ENCODE results near the gene CCDC85B. TPM values are rescaled to one million over a fixed set of nuclear protein-coding genes. Genes with fewer than 3 reads are reported as not detected.

CCDC85B gene
- total and polyA plus RNA-seq, 2 of the 8 experiments (the other 6 are each of a cell fraction or from before 2014, with no cell fraction given) = 19.8 to 30.8 TPM

DNA sequence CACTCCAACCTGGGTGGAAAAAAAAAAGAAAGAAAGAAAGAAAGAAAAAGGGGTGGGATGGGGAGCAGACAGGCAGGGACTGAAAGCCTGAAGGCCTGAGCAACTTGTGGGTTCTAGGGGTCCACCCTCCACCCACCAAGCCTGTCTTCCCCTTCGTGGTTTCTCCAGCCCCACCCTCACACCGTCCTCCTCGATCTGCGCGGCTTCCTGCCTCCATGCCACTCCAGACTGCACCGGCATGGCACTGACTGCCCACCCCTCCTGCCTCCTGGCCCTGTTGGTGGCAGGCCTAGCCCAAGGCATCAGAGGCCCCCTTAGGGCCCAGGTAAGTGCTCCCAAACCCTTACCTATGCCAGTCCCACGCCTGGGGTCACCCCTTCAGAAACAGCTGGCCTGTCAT lies 10.9 kb upstream of the CCDC85B start, which contains the start of gene CTSW:
Gene CTSW (plus strand): TSS at position 221 of the 400 bp plus-strand sequence. CDS start 18 bp downstream, at position 239.
- no peak within 1 kb of the TSS for H3K27ac ChIP-seq (ENCODE audit: low read depth, low read length)
- no peak within 1 kb of the TSS for H3K23ac ChIP-seq (ENCODE audit: insufficient read length)
- no peak within 1 kb of the TSS for H3K56ac ChIP-seq (replicated peaks; ENCODE audit: insufficient read length, low read depth, low read length)
- peaks cover 5 to 16% (median 12%) of the 10 kb centered on the region in 4 experiments; a peak in 7 of 8 replicates for H3K36me3 ChIP-seq (ENCODE audit: control insufficient read depth in 2 of 4, insufficient read depth in 4 of 4, low read length in 3 of 4)
- no peak within 1 kb of the TSS for H3K4ac ChIP-seq (replicated peaks; ENCODE audit: insufficient read length, low read depth, low read length)
- TF ChIP-seq CEBPB (IDR thresholded peaks at IDR 0.05; ENCODE audit: low read depth, low read length) = no peak
- no peak for TF ChIP-seq CBX5 (IDR thresholded peaks at IDR 0.05; ENCODE audit: low read depth, low read length)
- TF ChIP-seq JUND (IDR thresholded peaks at IDR 0.05; ENCODE audit: low read length) = no peak
- no peak for TF ChIP-seq EGR1 (IDR thresholded peaks at IDR 0.05; ENCODE audit: borderline replicate concordance, low read depth, low read length)
- no peak for TF ChIP-seq ZNF274 (IDR thresholded peaks at IDR 0.05; ENCODE audit: borderline replicate concordance, extremely low read depth, low read length)
- TF ChIP-seq CBX8 (IDR thresholded peaks at IDR 0.05; ENCODE audit: borderline replicate concordance, low read depth, low read length) = no peak
- no peak for TF ChIP-seq POLR2A (IDR thresholded peaks at IDR 0.05; ENCODE audit: control extremely low read depth in 1 of 2, low read depth in 2 of 2, low read length in 2 of 2)
- TF ChIP-seq GABPA (IDR thresholded peaks at IDR 0.05; ENCODE audit: borderline replicate concordance, insufficient read depth, low read length) = no peak
- no peak for TF ChIP-seq YY1 (IDR thresholded peaks at IDR 0.05; ENCODE audit: low read depth, low read length)
- no peak for TF ChIP-seq BCL11A (IDR thresholded peaks at IDR 0.05; ENCODE audit: low read depth in 2 of 2, low read length in 2 of 2)
- no peak for TF ChIP-seq EP300 (IDR thresholded peaks at IDR 0.05; ENCODE audit: borderline replicate concordance in 1 of 2, low read depth in 2 of 2, low read length in 2 of 2)
- no peak for TF ChIP-seq SIRT6 (IDR thresholded peaks at IDR 0.05; ENCODE audit: low read length)
- no peak for TF ChIP-seq KDM1A (IDR thresholded peaks at IDR 0.05; ENCODE audit: borderline replicate concordance, low read length)
- no peak for TF ChIP-seq TEAD4 (IDR thresholded peaks at IDR 0.05; ENCODE audit: low read depth, low read length)
- TF ChIP-seq CHD1 (IDR thresholded peaks at IDR 0.05; ENCODE audit: low read depth, low read length) = no peak
- H4K5ac ChIP-seq (ENCODE audit: insufficient read length, low read depth, low read length) = no peak within 1 kb of the TSS
- ChIA-PET POLR2A (ENCODE audit: partially characterized antibody) (interaction anchor here (0.7 to 39.7 kb wide), 6 partner anchors 21 to 241 kb away, joined by 3 to 1071 read pairs (median 4); partner anchors contain the start of genes C11orf68, CFL1, EFEMP2 and MUS81), CTCF (ENCODE audit: partially characterized antibody) (interaction anchor here (0.9 to 19.6 kb wide), 7 partner anchors 8 to 143 kb away, joined by 3 to 283 read pairs (median 15); partner anchors contain the start of genes FIBP and MUS81)
- DNase-seq (ENCODE audit: low read depth in 1 of 2, low spot score in 2 of 2) (no peak), FAIRE-seq (no peak)
- no peak within 1 kb of the TSS for H2AK5ac ChIP-seq (ENCODE audit: low read depth, low read length)
- H2AFZ ChIP-seq (ENCODE audit: low read length) = no peak within 1 kb of the TSS
- H3K79me1 ChIP-seq (ENCODE audit: low read depth, low read length) = no peaks in the 10 kb centered on the region
- H2BK12ac ChIP-seq (ENCODE audit: low read depth, low read length) = no peak within 1 kb of the TSS
- no peak within 1 kb of the TSS for H3K9ac ChIP-seq (replicated peaks in 1 of 4; ENCODE audit: extremely low read depth in 1 of 4, low read depth in 3 of 4, low read length in 3 of 4)
- H3K4me2 ChIP-seq (ENCODE audit: insufficient read depth in 1 of 2, low read depth in 2 of 2, low read length in 2 of 2) = no peak within 1 kb of the TSS
- no peak within 1 kb of the TSS for H2BK15ac ChIP-seq (ENCODE audit: low read length)
- no peak within 1 kb of the TSS for H4K8ac ChIP-seq (ENCODE audit: extremely low read depth, insufficient read depth, low read length)
- H3K4me3 ChIP-seq (ENCODE audit: extremely low read depth in 1 of 4, insufficient read depth in 2 of 4, low read depth in 3 of 4, low read length in 4 of 4) = no peak within 1 kb of the TSS
- peaks cover 0 to 3% (median 0%) of the 10 kb centered on the region in 4 experiments; a peak in 1 of 7 replicates for H3K27me3 ChIP-seq (replicated peaks in 1 of 4; ENCODE audit: control insufficient read depth in 3 of 4, extremely low read depth in 1 of 4, insufficient read depth in 3 of 4, low read length in 3 of 4)
- 91% methylated on average over 7 of the region's 7 CpGs; no CpG with 5 or more reads in 1 of the 2 experiments for WGBS, 2 experiments (ENCODE audit: extremely low coverage in 1 of 2, insufficient coverage in 1 of 2, insufficient read length in 1 of 2, insufficient replicate concordance in 2 of 2, low coverage in 1 of 2, low lambda C conversion rate in 2 of 2, missing lambda C conversion rate in 1 of 2)
- no peaks in the 10 kb centered on the region for H3K79me2 ChIP-seq (ENCODE audit: control insufficient read depth in 1 of 2, insufficient read depth in 2 of 2, low read length in 2 of 2)
- H2BK5ac ChIP-seq (ENCODE audit: low read depth, low read length) = no peak within 1 kb of the TSS
- H2BK20ac ChIP-seq (ENCODE audit: low read length) = no peak within 1 kb of the TSS
- no peaks in the 10 kb centered on the region for H3K23me2 ChIP-seq (ENCODE audit: low read depth, low read length)
- H3K4me1 ChIP-seq (replicated peaks in 1 of 4; ENCODE audit: control insufficient read depth in 3 of 4, insufficient read depth in 4 of 4, low read length in 3 of 4) = peaks cover 0 to 2% (median 0%) of the 10 kb centered on the region in 4 experiments; a peak in 1 of 7 replicates
- H4K91ac ChIP-seq (replicated peaks; ENCODE audit: insufficient read length, low read length) = no peak within 1 kb of the TSS
- H4K20me1 ChIP-seq (replicated peaks in 1 of 2; ENCODE audit: control insufficient read depth in 1 of 2, insufficient read depth in 2 of 2, low read length in 2 of 2) = peaks cover 5 to 6% of the 10 kb centered on the region in 2 experiments
- no peak within 1 kb of the TSS for H2BK120ac ChIP-seq (replicated peaks; ENCODE audit: low read depth, low read length)
- no peak within 1 kb of the TSS for H3K18ac ChIP-seq (ENCODE audit: extremely low read depth, low read length)
- no peaks in the 10 kb centered on the region for H3K9me3 ChIP-seq (ENCODE audit: insufficient read depth in 2 of 2, low read depth in 1 of 2, low read length in 1 of 2)
- no peak within 1 kb of the TSS for H3K14ac ChIP-seq (ENCODE audit: insufficient read length)

Measured in H1 (cell line).